Keratinocyte (primary cell): ENCODE results near the gene SMARCA4. TPM values are rescaled to one million over a fixed set of nuclear protein-coding genes. Genes with fewer than 3 reads are reported as not detected.

Experiments used
- DNase-seq: peaks from one replicate; pipeline ENCODE4 v3.0.0-alpha.2; 2011; ENCODE audit warnings: low read depth, missing footprints, low spot score
- FAIRE-seq: peaks from 2 replicates; lab custom pipeline; 2011; peaks lifted over from hg19 to GRCh38; lab: Jason Lieb, UNC
- H2AFZ ChIP-seq: 2 replicates; pipeline ENCODE4 v1.6.0; 2012; ENCODE audit warnings: low read length, control low read depth, inconsistent platforms; ENCODE audit not compliant: control insufficient read depth
- H3K27ac ChIP-seq: 2 replicates; pipeline ENCODE4 v1.5.1; 2011; ENCODE audit warnings: low read length; ENCODE audit not compliant: control insufficient read depth, insufficient read depth
- H3K27me3 ChIP-seq: 3 replicates; pipeline ENCODE4 v1.6.0; 2011; ENCODE audit warnings: low read length; ENCODE audit not compliant: control insufficient read depth, insufficient read depth; ENCODE audit errors: extremely low read depth
- H3K36me3 ChIP-seq, 2 experiments: 2 replicates in 1 of 2; 3 replicates in 1 of 2; pipeline ENCODE4 v1.5.1; 2011; ENCODE audit warnings: low read length in 2 of 2, mild to moderate bottlenecking in 1 of 2; ENCODE audit not compliant: control insufficient read depth in 2 of 2, insufficient read depth in 2 of 2; ENCODE audit errors: extremely low read depth in 1 of 2
- H3K4me1 ChIP-seq: 3 replicates; pipeline ENCODE4 v1.5.1; 2011; ENCODE audit warnings: low read length; ENCODE audit not compliant: control insufficient read depth, insufficient read depth; ENCODE audit errors: extremely low read depth
- H3K4me2 ChIP-seq: 3 replicates; pipeline ENCODE4 v1.6.0; 2011; ENCODE audit warnings: low read depth, low read length; ENCODE audit not compliant: control insufficient read depth, insufficient read depth; ENCODE audit errors: extremely low read depth
- H3K4me3 ChIP-seq, 3 experiments: fragments of 200-600 bp in 1 of 3; sonication (generic) in 1 of 3; 2 replicates in 2 of 3; 3 replicates in 1 of 3; pipeline ENCODE4 v1.5.1; 2011 to 2016; ENCODE audit warnings: low read length in 3 of 3, mild to moderate bottlenecking in 3 of 3, control low read depth in 2 of 3, inconsistent platforms in 1 of 3, low read depth in 1 of 3, mixed read lengths in 1 of 3, mixed run types in 1 of 3, moderate library complexity in 1 of 3; ENCODE audit not compliant: control insufficient read depth in 2 of 3, insufficient read depth in 2 of 3; ENCODE audit errors: extremely low read depth in 1 of 3
- H3K79me2 ChIP-seq: 2 replicates; pipeline ENCODE4 v1.6.0; 2012; ENCODE audit warnings: low read length; ENCODE audit not compliant: control insufficient read depth, insufficient read depth
- H3K9ac ChIP-seq: 3 replicates; pipeline ENCODE4 v1.6.0; 2011; ENCODE audit warnings: low read length; ENCODE audit not compliant: control insufficient read depth, insufficient read depth; ENCODE audit errors: extremely low read depth
- H3K9me1 ChIP-seq: 3 replicates; pipeline ENCODE4 v1.6.0; 2011; ENCODE audit warnings: low read length; ENCODE audit not compliant: control insufficient read depth, insufficient read depth; ENCODE audit errors: extremely low read depth
- H3K9me3 ChIP-seq: 2 replicates; pipeline ENCODE4 v1.5.1; 2012; ENCODE audit warnings: low read depth, low read length; ENCODE audit not compliant: control insufficient read depth
- H4K20me1 ChIP-seq: 3 replicates; pipeline ENCODE4 v1.6.0; 2011; ENCODE audit warnings: low read length; ENCODE audit not compliant: control insufficient read depth, insufficient read depth; ENCODE audit errors: extremely low read depth
- CTCF ChIP-seq, 3 experiments: IDR thresholded peaks in 1 of 3; conservative IDR thresholded peaks in 1 of 3; optimal IDR thresholded peaks in 1 of 3; 2 replicates in 2 of 3; 3 replicates in 1 of 3; pipeline versions ENCODE3 to v1.5.1; 2011; ENCODE audit warnings: low read length in 3 of 3, mild to moderate bottlenecking in 3 of 3, moderate library complexity in 2 of 3, control low read depth in 1 of 3, inconsistent platforms in 1 of 3; ENCODE audit not compliant: insufficient read depth in 2 of 3; ENCODE audit errors: extremely low read depth in 1 of 3
- EZH2 ChIP-seq: IDR thresholded peaks from one replicate; pipeline ENCODE4 v1.6.1; 2012; ENCODE audit warnings: inconsistent platforms, mild to moderate bottlenecking, low read length, moderate library complexity
- dilution Hi-C: fragments of 300-500 bp; cut with MboI; formaldehyde crosslinking; loops from one replicate; pipeline ENCODE4 v1.7.0; 2020; ENCODE audit warnings: low sequenced_read_pairs; ENCODE audit not compliant: extremely low pct_ligation_motif_present
- polyA plus RNA-seq, 5 experiments: library from polyadenylated mRNA; depleted of rRNA in 3 of 5; stranded (reverse) in 3 of 5; stranded (forward) in 1 of 5; unstranded in 1 of 5; fragments of >200 nt; gene quantifications; 1 replicate in 1 of 5; 2 replicates in 3 of 5; 3 replicates in 1 of 5; pipeline versions ENCODE4 v1.2.1 to v1.2.3, GENCODE V29; 2011 to 2012; ENCODE audit warnings: missing spikeins in 2 of 5, low read depth in 1 of 5, low replicate concordance in 1 of 5

The SMARCA4 gene
- polyA plus RNA-seq, 1 donor (not counting 4 experiments of a cell fraction or from before 2014, with no cell fraction given) = 33.1 TPM

DNA sequence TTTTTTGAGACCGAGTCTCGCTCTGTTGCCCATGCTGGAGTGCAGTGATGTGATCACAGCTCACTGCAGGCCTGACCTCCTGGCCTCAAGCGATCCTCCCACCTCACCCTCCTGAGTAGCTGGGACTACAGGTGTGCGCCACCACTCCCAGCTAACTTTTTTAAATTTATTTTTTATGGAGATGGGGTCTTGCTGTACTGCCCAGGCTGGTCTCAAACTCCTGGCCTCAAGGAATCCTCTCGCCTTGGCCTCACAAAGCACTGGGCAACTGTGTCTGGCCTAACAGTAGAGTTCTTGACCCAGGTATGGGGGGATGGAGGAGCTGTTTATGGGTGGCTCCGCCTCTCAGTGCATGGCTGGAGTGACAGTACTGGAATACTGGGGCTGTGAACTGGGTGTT is 59.6 kb downstream of the SMARCA4 start:
- DNase-seq = no peak
- H3K9me3 ChIP-seq = no peaks in the 10 kb centered on the region
- no peaks in the 10 kb centered on the region for H3K9me1 ChIP-seq
- dilution Hi-C loops = no loop called here
- H3K4me3 ChIP-seq = no peak overlapping the region
- H3K4me1 ChIP-seq = no peaks in the 10 kb centered on the region
- no peak overlapping the region for H3K27ac ChIP-seq
- H3K4me2 ChIP-seq = no peak overlapping the region
- FAIRE-seq = no peak
- TF ChIP-seq CTCF (optimal IDR thresholded peaks at IDR 0.05 in 1 of 3, IDR thresholded peaks at IDR 0.05 in 1 of 3, conservative IDR thresholded peaks at IDR 0.05 in 1 of 3; ENCODE audit: extremely low read depth in 1 of 3, insufficient read depth in 2 of 3, low read length in 3 of 3) (no peak), EZH2 (no peak)
- H3K27me3 ChIP-seq = no peaks in the 10 kb centered on the region
- H3K9ac ChIP-seq = no peak overlapping the region
- no peaks in the 10 kb centered on the region for H3K79me2 ChIP-seq
- no peak overlapping the region for H2AFZ ChIP-seq
- H4K20me1 ChIP-seq = no peaks in the 10 kb centered on the region
- peaks cover 33 to 44% of the 10 kb centered on the region in 2 experiments for H3K36me3 ChIP-seq

- H3K9ac ChIP-seq = no peak overlapping the region
- no peaks in the 10 kb centered on the region for H4K20me1 ChIP-seq
- H3K4me1 ChIP-seq = no peaks in the 10 kb centered on the region
- dilution Hi-C loops = no loop called here
- no peak overlapping the region for H3K4me2 ChIP-seq
- no peaks in the 10 kb centered on the region for H3K79me2 ChIP-seq
- H3K9me3 ChIP-seq = no peaks in the 10 kb centered on the region
- DNase-seq (no peak), FAIRE-seq (no peak)
- H3K9me1 ChIP-seq = no peaks in the 10 kb centered on the region
- H3K27me3 ChIP-seq = no peaks in the 10 kb centered on the region
- no peak for TF ChIP-seq EZH2
- no peak for TF ChIP-seq CTCF (optimal IDR thresholded peaks at IDR 0.05 in 1 of 3, IDR thresholded peaks at IDR 0.05 in 1 of 3, conservative IDR thresholded peaks at IDR 0.05 in 1 of 3; ENCODE audit: extremely low read depth in 1 of 3, insufficient read depth in 2 of 3, low read length in 3 of 3)
- H3K4me3 ChIP-seq = no peak overlapping the region
- peaks cover 36 to 47% of the 10 kb centered on the region in 2 experiments for H3K36me3 ChIP-seq
- H2AFZ ChIP-seq = no peak overlapping the region
- no peak overlapping the region for H3K27ac ChIP-seq
These were observed 60.3 kb downstream of the SMARCA4 start for GRCh38 chr19:11020982-11021759.
